D721Med (cell line): ENCODE measurements around the gene BRD4.
A peak's percentile ranks its signal among the peaks of the same experiment; 100 is the strongest.

Experiments used
- DNase-seq: peaks from one replicate; pipeline ENCODE4 v3.0.0; 2011; ENCODE audit warnings: low spot score; ENCODE audit not compliant: insufficient read length
- FAIRE-seq: peaks from 2 replicates; lab custom pipeline; 2011; peaks lifted over from hg19 to GRCh38; lab: Jason Lieb, UNC
- TF ChIP-seq, protein P1 (sequence below): IDR thresholded peaks from 2 replicates; pipeline ENCODE4 v1.5.1; 2012; ENCODE audit warnings: mild to moderate bottlenecking, control low read depth; ENCODE audit not compliant: insufficient read depth; ENCODE audit errors: missing control alignments

BRD4 gene

DNA sequence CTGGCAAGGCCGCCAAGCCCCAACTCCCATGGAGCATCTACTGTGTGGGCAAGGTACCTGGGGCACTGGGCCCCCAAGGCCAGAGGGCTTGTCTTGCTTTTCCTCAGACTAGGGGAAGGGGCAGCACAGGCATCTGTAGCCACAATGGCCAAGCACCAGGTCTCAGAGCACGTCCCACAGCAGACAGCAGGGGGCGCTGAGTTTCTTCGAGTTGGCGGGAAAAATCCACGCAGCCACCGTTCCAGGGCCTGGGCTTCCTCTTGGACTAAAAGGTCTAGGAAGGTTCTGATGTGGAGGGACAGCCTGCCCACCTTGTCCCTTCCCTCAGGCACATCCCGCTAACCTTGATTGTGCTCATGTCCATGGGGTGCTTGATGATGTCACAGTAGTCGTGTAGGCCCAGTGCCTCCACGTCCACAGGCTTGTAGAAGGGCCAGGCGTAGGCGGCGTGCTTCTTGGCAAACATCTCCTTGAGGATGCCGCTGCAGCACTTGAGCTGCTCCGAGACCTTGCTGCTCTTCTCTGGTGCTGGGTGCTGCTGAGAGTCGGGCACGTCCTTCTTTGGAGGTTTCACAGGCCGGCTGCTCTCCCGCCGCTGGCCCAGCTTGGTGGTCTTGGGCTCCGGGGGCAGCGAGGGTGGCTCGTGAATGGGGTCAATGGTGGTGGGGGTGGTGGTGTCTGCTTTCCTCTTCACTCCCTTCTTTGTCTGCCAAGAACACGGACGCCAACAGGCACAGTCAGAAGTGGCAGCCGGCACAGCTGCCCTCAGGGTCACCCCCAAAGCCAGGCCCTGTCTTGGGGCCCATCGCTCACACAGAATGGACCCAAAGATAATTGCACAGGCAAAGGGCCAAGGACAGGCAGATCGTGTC lies 68.0 kb downstream of the BRD4 start:
- DNase-seq (peak; percentile 74), FAIRE-seq (no peak)
- TF ChIP-seq, protein P1, sequence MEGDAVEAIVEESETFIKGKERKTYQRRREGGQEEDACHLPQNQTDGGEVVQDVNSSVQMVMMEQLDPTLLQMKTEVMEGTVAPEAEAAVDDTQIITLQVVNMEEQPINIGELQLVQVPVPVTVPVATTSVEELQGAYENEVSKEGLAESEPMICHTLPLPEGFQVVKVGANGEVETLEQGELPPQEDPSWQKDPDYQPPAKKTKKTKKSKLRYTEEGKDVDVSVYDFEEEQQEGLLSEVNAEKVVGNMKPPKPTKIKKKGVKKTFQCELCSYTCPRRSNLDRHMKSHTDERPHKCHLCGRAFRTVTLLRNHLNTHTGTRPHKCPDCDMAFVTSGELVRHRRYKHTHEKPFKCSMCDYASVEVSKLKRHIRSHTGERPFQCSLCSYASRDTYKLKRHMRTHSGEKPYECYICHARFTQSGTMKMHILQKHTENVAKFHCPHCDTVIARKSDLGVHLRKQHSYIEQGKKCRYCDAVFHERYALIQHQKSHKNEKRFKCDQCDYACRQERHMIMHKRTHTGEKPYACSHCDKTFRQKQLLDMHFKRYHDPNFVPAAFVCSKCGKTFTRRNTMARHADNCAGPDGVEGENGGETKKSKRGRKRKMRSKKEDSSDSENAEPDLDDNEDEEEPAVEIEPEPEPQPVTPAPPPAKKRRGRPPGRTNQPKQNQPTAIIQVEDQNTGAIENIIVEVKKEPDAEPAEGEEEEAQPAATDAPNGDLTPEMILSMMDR: peak; percentile 77

DNA sequence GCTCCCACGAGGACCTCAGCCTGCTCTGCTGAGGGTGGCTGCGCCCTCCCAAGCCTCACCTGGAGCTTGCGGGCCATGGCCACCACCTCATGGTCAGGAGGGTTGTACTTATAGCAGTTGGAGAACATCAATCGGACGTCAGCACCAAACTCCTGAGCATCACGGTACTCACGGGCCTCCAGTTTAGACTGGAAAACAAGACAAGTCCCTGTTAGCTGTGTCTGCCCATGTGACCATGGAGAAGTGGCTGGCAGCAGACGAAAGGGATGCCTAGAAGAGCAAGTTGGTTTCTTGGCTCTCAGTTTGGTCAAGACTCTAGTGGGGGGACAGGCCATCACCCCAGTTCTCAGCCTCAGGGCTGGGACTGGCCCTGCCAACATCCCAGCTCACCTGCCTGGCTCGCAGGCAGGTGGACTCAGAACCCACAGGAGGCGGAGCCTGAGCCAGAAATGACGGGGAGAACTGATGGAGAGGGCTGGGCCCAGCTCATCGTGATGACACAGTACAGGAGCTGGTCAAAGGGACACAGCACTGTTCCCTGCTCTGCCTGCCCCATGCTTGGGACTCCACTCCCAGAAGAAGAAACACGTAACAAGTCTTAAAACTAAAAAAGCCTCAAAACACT lies 68.9 kb downstream of the BRD4 start:
- FAIRE-seq: no peak
- TF ChIP-seq, protein P1: no peak
- DNase-seq: no peak

DNA sequence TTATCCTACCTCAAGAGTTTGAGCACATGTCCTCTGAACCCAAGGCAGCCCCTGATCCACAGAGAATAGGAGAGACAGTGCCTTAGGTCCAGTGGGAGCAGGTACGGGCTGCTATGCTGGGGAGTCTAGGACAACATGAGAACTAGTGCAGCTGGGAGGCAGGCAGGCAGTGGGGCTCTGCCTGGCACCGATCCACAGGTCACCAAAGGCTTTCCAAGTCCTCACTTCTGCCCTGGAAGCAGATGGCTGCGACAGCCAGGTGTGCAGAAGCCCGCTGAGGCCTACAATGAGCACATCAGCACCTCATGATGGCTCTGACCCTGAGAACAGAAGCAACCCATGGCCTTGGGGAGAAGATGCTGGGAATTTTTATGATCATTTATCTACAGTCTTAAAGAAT lies 70.3 kb downstream of the BRD4 start:
- DNase-seq (no peak), FAIRE-seq (no peak)
- TF ChIP-seq, protein P1: no peak

DNA sequence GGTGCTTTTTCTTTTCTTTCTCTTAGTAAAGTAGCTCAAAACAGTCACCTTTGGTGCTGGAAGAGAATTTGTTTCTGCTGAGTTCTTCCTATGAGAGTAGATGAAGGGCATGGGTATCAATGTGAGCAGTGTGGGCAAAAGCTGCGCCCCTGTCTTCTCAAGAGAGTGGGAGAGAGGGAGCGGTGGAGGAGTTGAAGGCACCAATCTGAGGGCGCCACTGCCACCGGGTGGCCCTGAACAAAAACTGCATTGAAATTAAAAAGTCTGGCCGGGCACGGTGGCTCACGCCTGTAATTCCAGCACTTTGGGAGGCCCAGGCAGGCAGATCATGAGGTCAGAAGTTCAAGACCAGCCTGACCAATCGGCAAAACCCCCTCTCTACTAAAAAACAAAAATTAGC lies 71.4 kb downstream of the BRD4 start:
- FAIRE-seq: no peak
- TF ChIP-seq, protein P1: peak; percentile 32
- no peak for DNase-seq

DNA sequence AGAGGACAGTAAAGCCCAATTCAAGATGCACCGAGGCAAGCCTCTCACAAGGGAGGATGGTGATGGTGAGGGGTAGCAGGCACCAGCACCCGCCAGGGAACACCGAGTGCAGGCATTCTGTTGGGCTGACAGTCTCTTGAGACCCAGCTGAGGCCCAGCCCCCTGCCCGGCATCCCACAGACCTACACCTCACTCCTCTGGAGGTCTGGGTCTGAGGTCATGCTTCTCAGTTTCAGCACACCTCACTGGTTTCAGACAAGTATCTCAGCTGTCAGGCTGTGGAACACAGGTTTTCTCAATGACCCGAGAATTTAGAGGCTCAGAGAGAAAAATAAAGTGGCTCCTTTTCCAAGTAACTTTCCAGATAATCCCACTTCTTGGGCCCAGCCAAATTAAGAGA lies 72.4 kb downstream of the BRD4 start:
- FAIRE-seq: no peak
- TF ChIP-seq, protein P1: no peak
- no peak for DNase-seq

DNA sequence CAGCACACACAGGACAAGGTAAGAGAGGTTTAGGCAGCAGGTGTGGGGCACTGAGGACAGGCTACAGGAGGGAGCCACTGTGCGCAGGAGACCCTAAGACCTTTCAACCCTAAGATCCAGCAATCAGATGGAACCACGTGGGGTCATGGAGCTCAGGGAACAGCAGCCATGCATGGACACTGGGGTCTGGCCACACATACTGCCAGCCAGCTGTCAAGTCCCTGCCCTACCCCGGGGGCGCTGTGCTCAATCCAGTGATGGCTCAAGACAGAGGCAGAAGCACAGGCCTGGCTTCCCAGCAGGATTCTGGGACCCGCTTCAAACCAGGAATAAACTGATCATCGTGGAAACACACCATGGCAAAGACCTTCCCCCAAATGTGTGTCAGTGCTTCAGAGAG lies 74.6 kb downstream of the BRD4 start:
- no peak for DNase-seq
- TF ChIP-seq, protein P1: no peak
- no peak for FAIRE-seq
